Hepatic stellate cell (primary cell): ENCODE data around the gene HPD.
"Not testable (repeated sequence)": the region's sequence is repeated elsewhere in the genome, so short reads cannot be mapped to it uniquely, and the experiment has no call there.

ENCODE experiments used
- DNase-seq: peaks from one replicate; pipeline ENCODE4 v3.0.0; 2011; ENCODE audit warnings: low spot score

Gene HPD

DNA sequence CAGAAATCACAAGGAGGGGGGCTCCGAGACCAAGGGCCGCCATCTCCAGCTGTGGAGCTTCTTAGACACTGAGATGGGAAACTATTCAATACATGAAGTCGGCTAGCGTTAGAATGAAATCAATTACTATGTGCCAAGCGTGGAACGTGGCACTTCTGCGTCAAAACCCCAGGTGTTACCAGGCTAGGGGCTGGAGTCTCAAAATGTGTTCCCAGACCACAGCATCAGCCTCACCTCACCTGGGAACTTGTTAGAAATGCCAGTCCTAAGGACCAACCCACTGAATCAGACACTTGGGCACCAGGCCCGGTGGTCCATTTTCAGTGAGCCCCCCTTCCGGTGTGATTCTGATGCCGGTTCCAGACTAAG is 59.9 kb downstream of the HPD start:
- DNase-seq: no peak

DNA sequence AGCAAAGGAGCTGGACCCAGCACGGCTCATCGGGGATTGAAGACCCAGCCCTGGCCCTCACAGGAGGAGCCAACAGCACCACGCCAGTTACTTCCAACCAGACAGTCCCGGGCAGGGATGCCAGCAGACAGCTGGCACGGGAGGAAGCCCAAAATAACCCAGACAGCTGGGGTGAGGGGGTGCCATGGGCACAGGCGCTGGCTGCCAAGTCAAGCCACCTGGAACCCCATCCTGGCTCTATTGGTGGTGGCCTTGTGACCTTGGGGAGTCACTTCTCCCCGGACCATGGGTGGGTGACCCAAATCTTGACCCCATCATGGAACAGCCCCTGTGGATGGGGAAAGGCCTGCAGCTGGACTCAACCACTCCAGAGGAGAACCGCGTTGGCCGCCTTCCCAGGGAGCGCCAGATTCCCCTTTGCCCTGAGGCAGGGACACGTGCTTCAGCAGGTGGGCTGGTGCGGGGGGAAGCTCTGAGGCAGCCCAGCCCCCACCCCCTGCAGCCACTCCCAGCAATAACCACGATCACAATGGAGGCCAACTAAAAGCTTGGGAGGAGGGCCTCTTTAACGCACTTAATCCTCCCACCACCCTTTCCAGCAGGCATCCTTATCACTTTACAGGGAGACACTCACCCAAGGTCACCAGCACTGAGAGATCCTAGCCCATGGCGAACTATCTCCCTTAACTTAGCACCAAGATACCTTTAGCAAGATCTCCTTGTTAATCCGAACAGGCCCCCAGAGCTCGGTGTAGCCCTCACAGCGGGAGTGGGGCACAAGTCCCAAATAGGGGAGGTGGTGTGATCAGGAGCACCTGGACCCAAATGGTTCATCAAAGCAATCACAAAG is 60.5 kb downstream of the HPD start:
- DNase-seq: no peak

DNA sequence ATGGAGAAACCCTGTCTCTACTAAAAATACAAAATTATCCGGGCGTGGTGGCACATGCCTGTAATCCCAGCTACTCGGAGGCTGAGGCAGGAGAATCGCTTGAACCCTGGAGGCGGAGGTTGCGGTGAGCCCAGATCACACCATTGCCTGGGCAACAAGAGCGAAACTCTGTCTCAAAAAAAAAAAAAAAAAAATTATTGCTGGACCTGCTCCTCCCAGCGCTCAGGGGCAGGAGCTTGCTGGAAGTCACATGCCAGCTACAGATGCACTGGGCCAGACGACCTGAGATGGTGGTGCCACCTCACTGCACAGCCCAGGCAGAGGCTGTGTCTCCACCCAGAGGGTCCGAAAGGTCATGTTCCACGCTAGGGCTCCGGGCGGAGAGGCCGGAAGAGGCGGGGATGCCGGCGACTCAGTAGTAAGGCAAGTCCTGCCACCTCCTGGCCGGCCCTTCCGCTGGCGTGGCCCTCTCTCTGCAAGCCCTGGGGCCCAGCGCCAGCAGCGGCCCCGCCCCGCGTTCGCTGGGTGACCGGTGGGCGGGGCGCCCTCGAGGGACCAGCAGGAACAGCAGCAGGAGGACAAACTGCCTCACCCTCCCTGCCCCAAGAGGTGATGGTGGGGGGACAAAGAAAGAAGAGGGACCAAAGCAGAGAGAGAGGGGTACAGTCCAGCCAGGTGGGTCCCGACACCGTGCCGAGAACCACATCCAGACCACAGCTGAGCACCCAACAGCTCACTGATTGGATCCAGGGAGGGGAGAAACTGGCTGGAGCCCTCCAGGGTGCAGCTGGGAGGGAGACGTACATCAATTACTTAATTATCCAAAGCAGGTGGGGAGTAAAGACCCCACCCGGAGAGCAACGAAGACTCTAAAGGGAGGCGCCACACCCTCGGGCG is 61.6 kb downstream of the HPD start:
- peak; percentile 94 for DNase-seq

DNA sequence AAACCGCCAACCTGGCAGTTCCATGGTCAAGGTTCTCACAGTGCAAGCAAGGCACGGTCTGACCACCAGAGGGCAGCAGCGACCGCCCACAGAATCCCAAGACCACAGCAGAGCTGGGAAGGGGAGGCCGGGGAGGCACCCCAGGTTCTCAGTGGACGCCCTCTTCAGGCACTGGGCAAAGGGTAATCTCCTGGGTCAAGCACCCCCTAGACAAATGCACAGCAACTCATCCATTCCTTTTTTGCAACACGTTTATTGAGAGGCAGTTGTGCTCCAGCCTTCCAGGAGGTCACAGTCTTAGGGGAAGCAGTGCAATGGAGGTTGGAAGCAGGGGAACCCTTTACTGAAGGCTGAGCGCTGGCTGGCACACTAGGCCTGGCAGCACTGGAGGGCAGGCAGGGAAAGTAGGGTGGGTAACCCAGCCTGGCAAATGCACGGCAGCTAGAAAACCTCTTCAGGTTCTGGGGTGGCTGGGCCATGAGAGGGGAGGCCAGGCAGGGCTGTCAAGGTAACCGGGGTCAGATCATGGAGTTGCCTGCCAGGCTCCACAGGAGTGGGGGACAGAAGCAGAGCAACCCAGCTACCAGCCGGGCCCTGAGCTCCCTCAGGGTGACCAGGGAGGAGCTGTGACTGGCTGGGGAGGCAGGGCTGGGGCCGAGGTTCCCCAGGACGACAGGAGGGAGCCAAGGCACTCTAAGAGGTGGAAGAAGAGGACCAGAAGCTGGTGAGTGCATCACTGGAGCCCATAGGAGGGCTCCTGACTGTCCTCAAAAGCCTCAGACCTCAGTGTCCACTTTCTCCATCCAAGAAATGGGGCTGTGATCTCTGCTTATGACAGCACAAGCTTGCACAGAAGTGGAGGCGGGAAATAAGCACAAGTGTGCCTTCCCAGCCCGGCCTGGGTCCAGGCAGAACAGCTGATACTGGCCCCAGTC is 63.4 kb downstream of the HPD start:
- peak; percentile 85 for DNase-seq

DNA sequence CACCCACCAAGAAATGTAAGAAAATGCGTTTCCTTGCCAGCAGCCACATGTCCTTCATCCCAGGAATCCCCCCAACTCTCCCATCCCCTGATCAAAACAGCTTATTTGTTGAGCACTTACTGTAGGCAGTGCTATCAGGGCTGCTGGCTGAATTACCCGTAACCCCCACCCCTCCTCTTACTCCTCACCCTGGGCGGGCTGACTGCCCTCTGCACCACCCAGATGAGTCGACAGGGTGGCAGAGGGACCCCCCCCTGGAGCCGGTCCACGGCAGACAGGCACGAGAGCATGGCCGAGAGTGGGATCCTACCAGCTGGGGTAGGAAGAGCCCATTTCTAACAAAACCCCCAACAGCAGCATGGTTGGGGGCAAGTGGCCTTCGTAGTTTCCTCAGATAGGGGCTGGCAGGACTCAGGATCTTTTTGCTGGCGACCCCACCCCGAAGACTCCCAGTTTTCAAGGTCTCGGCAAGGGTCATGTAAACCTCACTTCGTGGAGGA is 64.1 kb downstream of the HPD start:
- DNase-seq: no peak

DNA sequence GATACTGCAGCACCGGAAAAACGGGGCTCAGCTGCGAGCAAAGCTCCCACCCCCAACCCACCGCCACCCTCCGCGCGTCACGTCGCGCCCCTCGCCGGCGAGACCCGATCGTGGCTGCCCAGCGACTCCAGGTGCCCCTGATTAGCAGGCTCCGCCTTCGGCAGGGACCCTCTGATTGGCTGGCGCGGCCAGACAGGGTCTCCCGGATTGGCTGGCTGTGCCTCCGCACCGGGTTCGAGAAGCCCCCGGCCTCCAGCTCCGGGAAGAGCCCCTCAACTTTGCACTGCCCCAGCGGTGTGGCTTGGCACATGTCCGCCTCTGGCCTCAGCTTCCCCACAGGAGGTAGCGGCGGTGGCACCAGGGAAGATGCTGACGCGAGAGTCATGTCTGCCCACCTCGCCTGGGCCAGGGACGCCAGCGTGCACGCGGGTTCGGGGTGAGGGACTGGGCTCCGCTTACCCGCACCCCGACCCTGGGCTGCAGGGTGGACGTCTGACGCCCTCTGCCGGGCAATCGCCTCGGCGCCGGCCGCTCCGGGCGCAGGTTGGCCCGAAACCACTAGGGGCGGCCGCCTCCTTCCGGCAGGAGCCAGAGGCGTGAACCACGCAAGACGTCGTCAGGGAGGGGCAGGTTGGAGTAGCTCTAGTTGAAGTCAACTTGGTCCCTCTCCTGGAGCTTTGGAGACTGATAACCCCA is 64.7 kb downstream of the HPD start:
- DNase-seq: peak; percentile 91

DNA sequence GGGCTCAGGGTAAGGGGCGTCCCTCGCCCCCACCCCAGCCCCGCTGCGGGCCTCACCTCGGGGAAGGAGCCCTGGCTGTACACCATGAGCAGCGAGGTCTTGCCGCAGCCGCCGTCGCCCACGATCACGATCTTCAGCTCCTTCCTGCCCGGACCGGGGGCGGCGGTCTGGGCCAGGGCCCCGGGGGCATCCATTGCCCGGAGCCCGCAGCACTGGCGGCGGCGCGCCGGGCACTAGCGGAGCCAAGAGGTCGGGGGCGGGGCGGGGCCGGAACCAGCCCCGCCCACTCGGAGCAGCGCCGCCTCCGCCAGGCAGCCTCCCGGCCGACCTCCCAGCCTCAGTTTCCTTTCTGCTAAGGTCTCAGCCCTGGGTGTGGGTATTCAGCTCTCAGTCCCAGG is 65.2 kb downstream of the HPD start, which contains the start of gene RHOF:
RHOF (minus strand) TSS at position 249 of the 398 bp plus-strand sequence; CDS start at position 194, 55 bp downstream.
- no peak for DNase-seq

DNA sequence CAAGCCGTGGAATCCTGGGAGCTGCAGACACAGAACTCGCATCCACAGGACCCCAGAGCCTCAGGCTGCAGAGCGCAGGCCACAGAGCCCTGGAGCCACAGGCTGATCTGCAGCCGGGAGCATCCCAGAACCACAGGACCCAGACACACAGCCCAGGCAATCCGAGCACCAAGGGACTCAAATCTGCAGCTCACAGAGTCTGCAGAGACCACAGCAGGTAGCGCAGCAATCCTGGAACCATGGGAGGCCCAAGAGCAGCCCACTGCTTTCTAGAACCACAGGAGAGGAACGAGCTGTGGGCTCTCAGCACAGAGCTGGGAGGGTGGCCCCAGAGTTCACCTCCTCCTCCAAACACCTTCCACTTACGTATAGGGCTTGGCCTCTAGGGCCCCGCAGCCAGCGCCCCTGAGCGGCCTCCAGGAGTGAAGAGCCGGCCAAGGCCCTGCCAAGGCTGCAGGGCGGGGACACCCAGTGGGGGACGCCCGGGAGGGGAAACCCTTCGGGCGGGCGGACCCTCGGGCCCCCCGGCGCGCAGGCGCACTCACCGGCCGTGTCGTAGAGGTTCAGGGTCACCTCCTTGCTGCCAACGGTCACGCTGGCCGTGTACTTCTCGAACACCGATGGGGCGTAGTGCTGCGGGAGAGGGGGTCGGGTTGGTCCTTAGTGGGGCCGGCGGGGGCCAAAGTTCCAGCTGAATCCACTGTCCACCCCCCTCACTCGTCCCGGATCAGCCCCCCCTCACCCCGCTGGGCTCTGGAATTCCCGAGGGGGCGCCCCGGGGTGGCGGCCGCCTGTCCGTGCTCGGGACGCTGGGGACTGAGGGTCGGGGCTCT is 65.8 kb downstream of the HPD start:
- no peak for DNase-seq

DNA sequence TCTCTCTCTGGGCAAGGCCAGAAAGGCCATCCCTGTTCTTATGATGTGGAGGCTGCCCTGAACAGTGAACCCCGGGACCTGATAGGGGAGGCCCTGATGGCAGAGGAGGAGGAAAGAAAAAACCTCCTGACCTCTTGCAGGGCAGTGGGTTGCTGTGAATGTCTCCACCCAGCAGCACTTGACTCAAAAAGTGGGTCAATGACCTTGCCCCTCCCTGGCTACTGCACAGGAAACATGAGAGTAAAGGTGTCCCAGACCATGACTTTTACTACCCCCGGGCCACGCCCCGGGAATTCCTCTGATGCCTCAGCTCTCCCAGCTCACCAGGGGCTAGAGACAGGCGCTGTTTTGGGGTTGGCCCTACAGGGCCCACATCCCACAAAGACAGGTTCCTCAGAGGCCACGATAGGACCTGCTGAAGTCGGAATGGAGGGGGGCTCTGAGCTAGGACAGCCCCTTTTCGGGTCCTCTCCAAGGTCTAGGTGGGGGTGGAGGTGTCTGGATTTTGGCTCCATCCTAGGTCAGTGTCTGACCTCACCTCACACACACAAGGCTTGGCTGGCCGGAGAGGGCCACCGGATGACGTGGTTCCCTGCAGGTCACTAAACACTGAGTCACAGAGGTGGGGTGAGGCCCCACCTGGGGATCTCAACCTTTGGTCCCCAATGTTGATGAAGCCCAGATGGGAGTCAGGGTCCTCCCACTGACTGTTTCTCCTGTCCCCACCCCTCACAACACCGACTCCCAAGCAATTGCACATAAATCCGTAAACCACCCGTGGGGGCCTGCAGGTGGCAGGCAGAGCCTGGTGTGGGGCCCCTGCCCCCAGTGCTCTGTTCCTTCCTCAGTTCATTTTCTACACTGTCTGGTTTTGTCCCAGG is 66.7 kb downstream of the HPD start:
- DNase-seq: no peak

DNA sequence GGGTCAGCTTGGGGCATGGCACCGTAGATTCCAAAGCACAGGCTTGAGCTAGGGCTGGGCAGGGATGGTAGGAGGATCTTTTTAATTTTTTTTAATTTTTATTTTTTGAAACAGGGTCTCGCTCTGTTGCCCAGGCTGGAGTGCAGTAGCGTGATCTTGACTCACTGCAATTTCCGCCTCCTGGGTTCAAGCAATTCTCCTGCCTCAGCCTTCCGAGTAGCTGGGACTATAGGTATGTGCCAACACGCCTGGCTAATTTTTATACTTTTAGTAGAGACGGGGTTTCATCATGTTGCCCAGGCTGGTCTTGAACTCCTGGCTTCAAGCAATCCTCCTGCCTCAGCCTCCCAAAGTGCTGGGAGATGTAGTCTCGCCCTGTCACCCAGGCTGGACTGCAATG is 67.9 kb downstream of the HPD start:
- not testable (repeated sequence) for DNase-seq

DNA sequence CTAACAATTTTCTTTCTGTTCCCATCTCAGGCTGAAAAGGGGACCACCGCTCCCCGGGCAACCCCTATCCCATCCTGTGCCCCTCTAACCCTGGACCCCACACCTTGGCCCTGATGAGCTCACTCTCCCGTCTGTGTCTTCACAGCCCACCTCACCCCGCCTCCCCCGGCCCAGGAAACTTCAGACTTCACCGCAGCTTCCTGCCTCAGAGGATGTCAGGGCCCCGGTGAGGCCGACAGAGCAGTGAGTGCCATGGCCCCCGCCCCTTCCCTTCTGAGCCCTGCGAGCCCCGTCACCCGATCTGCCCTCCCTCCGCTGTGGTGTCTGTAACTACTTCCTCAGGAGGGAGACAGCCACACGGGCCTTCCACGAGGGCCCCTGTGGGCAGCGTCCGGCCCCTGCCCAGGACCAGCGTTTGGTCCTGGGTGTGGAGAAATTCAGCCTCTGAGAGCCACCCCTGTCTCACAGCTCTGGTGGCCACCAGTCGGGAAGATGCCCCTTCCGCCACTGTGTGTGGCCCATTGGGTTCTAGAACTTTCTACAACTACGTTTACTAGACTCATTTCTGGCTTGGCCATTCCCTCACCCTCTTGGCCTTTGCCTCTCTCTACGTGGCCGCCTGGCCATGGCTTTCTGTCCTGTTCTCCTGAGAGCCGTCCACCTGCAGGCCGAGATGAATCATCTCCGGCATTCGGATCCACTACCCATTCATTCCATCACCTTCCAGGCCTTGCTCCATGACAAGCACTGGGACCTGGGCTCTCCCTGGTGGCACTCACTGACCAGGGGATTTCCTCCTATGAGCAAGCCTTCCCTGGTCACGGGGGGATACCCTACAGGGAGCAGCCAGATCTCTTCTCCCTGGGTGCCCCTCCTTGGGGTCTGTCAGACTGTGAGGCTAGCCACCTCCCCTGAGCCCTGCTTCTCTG is 68.6 kb downstream of the HPD start:
- DNase-seq: no peak
